Stomach (tissue), 4 donors: ENCODE results near the gene BAZ2A.

Source experiments
- POLR2A ChIP-seq, 4 donors: fragments of 450-650 bp; IDR thresholded peaks; one replicate each; pipeline ENCODE4 v1.6.1; 2016; ENCODE audit warnings: antibody characterized with exemption in 4 of 4, control low read depth in 2 of 4, mild to moderate bottlenecking in 1 of 4, moderate library complexity in 1 of 4
- POLR2AphosphoS5 ChIP-seq, 3 donors: sonication (generic); formaldehyde crosslinking; IDR thresholded peaks; one replicate each; pipeline ENCODE4 v1.6.1; 2016; ENCODE audit warnings: antibody characterized with exemption in 3 of 3
- TF ChIP-seq, protein P1 (sequence below), 7 experiments: fragments of 450-650 bp in 4 of 7; fragments of 200-600 bp in 3 of 7; sonication (generic) in 3 of 7; IDR thresholded peaks; one replicate each; pipeline ENCODE4 v1.5.1; 2016 to 2019; ENCODE audit warnings: antibody characterized with exemption in 7 of 7, control low read depth in 2 of 7, mild to moderate bottlenecking in 1 of 7

DNA sequence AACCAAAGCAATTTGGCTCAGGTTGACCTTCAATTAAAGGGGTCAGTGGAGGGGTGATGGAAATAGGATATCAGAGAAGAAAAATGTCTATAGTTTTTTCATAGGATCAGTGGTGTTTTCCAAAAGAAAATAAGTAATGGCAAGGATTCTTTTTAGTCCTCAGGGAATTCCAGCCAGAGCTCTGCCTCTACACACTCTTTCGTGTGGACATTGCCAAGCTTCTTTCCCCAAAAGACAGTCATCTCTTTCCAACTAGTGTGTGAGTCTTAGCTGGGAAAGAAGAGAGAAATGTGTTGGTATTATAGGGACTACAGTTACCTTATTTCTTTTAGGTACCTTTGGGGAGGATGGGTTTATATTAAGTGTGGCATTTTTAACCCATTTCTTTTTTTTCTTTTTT is 62.0 kb downstream of the BAZ2A start:
- TF ChIP-seq, protein P1, sequence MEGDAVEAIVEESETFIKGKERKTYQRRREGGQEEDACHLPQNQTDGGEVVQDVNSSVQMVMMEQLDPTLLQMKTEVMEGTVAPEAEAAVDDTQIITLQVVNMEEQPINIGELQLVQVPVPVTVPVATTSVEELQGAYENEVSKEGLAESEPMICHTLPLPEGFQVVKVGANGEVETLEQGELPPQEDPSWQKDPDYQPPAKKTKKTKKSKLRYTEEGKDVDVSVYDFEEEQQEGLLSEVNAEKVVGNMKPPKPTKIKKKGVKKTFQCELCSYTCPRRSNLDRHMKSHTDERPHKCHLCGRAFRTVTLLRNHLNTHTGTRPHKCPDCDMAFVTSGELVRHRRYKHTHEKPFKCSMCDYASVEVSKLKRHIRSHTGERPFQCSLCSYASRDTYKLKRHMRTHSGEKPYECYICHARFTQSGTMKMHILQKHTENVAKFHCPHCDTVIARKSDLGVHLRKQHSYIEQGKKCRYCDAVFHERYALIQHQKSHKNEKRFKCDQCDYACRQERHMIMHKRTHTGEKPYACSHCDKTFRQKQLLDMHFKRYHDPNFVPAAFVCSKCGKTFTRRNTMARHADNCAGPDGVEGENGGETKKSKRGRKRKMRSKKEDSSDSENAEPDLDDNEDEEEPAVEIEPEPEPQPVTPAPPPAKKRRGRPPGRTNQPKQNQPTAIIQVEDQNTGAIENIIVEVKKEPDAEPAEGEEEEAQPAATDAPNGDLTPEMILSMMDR (IDR thresholded peaks at IDR 0.05): no peak
- TF ChIP-seq POLR2AphosphoS5 (IDR thresholded peaks at IDR 0.05): no peak
- TF ChIP-seq POLR2A (IDR thresholded peaks at IDR 0.05): no peak
